GM18507 (cell line): ENCODE data around the gene YJEFN3.

Source experiments
- DNase-seq: peaks from one replicate; pipeline ENCODE4 v3.0.0; 2011; ENCODE audit warnings: low read depth; ENCODE audit not compliant: insufficient read length; ENCODE audit errors: extremely low spot score
- FAIRE-seq: peaks from 2 replicates; lab custom pipeline; 2011; peaks lifted over from hg19 to GRCh38; lab: Jason Lieb, UNC

Gene YJEFN3

DNA sequence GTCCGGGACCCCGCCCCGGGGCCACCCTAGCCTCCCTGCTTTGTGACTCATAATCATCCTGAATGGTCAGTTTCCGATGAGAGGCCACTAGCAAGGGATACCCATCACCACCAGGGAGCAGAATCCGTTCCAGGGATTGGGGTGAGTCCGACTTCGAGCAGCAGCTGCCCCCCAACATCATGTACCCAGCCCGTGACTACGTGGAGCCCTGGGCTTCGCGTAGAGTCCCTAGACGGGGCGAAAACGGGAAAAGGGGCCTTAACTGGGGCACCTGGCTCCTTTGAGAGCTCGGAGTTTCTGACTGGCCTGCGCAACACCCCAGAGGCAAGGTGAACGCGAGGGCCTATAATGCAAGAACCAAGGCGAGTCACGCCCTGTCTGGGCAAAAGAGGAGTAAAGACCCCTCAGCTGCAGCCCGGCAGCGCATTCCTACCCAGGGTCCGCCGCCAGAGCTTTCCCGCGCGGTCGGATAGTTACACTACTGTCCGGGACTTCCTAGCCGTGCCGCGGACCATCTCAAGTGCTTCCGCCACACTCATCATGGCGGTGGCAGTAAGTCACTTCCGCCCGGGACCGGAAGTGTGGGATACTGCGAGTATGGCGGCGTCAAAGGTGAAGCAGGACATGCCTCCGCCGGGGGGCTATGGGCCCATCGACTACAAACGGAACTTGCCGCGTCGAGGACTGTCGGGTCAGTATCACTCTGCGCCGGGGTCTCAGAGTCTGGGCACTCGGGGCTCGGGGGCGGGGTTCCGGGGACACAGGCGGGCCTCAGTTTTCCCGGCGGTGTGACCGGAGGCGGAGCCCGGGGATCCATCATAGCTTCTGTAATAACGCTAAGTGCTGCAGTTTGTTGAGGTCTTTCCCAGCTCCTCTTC is 12.8 kb upstream of the YJEFN3 start, which contains the start of gene NDUFA13:
Gene NDUFA13, plus strand, starts transcription at position 584 of the 878 bp plus-strand sequence. Its CDS starts 14 bp downstream, at position 598.
- DNase-seq (peak; percentile 93), FAIRE-seq (peak; percentile 93)

GRCh38 chr19:19517235-19517619 is 11.5 kb upstream of the YJEFN3 start:
- DNase-seq (no peak), FAIRE-seq (no peak)

GRCh38 chr19:19520989-19521388 is 7.7 kb upstream of the YJEFN3 start:
- FAIRE-seq (no peak), DNase-seq (no peak)

GRCh38 chr19:19523177-19523576 is 5.5 kb upstream of the YJEFN3 start:
- no peak for FAIRE-seq
- no peak for DNase-seq

DNA sequence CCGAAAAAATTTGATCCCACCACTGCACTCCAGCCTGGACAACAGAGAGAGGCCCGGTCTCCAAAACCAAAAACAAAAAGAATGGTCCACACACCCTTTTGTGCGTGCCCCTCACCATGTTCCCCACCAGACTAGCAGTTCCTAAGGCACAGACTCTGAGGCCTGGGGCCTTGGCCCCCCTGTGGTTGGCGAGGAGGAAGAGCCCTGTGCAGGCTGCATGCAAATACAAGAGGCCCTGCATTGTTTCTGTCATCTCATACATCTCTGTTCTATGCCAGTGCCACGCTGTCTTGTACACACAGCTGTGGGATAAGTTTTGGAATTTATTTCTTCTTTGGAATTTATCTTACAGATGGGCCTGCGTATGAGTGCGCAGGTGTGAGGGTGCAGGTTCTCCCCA is 4.7 kb upstream of the YJEFN3 start:
- FAIRE-seq (no peak), DNase-seq (no peak)

GRCh38 chr19:19525611-19526380 is 2.9 kb upstream of the YJEFN3 start:
- FAIRE-seq (no peak), DNase-seq (no peak)

DNA sequence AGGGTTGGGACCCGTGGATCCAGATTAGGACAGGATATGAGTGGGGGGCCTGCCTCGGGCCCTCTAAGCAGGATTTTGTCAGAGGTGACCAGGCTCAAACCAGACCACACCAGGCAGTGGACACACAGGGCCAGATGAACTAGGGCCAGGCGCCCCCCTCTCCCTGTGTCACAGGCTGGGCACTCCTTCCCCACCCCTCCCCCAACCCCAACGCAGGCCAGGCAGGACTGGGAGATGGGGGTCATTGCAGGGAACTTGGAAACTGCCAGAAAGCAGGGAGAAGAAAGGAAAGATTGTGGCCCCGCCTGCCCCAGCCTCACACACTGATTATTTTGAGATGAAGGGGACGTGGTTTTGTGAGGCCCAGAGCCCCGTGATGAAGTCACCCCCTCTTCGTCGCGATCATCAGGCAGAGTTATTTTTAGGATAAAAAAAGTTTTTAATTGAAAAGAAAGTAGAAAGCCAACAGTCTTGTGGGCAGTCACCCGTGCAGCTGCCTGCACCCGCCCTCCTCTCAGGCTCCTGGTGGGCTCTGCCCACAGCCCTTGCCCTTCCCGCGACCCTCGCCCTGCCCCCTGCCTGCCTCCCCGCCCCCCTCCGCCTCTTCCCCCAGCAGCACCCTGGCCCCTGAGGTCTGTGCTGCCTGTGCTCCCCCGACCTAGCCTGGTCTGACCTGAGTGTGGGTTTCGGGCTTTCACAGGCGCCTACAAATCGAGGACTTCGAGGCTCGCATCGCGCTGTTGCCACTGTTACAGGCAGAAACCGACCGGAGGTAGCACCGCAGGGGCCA is 1.9 kb upstream of the YJEFN3 start:
- DNase-seq (no peak), FAIRE-seq (no peak)

GRCh38 chr19:19527371-19527656 is 1.4 kb upstream of the YJEFN3 start:
- no peak for FAIRE-seq

GRCh38 chr19:19527674-19528625 is 761 bp upstream of the YJEFN3 start:
- DNase-seq (no peak), FAIRE-seq (no peak)

More at GRCh38 chr19:19527371-19527656, 1.4 kb upstream of the YJEFN3 start:
- no peak for DNase-seq

GRCh38 chr19:19529783-19530422 is 1.2 kb downstream of the YJEFN3 start:
- FAIRE-seq, result no peak
- DNase-seq, result no peak

DNA sequence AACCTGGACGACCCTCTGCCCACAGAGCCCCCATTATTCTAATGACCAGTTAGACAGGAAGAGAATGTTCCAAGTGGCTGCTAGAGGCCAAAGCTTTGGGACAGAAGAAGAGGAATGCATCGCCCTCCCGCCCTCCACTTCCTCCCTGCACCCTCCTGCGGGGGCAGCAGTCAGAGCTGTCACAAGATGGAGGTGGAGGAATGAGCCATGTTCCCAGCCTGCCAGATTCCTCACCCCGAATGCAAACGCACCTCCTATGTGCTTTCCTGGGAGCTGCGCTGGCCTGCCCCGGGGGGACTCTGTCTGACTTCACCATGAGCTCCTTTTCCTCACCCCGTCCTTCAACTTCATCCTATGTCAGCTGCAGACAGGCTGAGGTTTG is 1.7 kb downstream of the YJEFN3 start:
- DNase-seq (no peak), FAIRE-seq (no peak)

GRCh38 chr19:19530889-19531288 is 2.2 kb downstream of the YJEFN3 start:
- FAIRE-seq (no peak), DNase-seq (no peak)

DNA sequence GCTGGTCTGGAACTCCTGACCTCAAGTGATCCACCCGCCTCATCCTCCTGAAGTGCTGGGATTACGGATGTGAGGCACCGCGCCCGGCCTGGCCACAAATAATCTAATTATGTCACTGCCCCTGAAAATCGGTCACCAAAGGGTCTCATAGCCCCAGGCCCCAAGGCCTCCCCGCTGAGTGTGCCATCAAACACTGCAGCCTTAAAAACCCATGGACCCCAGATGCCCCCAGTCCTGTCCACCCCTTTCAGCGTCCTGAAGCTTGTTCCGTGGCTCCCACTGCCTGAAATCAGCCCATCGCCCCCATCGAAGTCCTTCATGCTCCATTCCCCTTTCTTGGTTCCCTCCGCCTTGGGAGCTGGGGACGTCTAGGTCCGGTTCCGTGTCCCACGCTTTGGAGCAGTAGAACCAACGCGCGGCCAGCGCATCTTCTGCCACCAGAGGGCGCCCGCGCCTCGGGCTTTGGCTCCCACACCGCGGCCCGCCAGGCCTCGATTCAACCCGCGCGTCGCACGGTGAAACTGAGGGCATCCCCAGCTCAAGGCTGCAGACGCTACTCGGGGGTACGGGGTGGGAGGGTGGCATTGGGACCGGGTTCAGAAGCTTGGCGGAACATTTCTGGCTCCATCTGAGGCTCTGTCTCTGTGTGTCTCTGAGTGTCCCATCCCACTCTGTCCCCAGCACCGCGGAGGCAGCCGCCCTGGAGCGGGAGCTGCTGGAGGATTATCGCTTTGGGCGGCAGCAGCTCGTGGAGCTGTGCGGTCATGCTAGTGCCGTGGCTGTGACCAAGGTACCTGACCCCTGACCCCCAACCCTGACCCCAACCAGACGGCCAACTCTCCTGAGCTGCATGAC is 3.5 kb downstream of the YJEFN3 start:
- FAIRE-seq (peak; percentile 80), DNase-seq (peak; percentile 70)

GRCh38 chr19:19532806-19533701 is 4.3 kb downstream of the YJEFN3 start:
- FAIRE-seq (no peak), DNase-seq (no peak)

DNA sequence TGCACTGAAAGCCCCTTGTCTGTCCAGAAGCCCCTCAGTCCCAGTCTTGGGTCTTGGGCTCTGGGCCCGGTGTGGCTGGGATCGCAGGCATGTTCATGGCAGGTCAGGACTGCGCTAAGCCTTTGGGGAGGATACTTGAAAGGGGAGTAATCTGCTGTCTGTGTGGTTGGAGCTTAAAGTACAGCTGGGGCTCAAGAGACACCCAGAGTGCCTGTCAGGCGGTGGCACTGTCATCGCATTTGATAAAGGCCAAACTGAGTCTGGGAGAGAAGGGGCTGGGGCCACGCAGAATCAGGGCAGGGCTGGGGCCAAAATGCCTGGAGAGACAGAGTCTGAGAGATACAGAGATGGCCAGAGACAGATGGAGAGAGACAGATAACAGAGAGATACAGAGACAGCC is 5.1 kb downstream of the YJEFN3 start:
- FAIRE-seq, result no peak
- no peak for DNase-seq

DNA sequence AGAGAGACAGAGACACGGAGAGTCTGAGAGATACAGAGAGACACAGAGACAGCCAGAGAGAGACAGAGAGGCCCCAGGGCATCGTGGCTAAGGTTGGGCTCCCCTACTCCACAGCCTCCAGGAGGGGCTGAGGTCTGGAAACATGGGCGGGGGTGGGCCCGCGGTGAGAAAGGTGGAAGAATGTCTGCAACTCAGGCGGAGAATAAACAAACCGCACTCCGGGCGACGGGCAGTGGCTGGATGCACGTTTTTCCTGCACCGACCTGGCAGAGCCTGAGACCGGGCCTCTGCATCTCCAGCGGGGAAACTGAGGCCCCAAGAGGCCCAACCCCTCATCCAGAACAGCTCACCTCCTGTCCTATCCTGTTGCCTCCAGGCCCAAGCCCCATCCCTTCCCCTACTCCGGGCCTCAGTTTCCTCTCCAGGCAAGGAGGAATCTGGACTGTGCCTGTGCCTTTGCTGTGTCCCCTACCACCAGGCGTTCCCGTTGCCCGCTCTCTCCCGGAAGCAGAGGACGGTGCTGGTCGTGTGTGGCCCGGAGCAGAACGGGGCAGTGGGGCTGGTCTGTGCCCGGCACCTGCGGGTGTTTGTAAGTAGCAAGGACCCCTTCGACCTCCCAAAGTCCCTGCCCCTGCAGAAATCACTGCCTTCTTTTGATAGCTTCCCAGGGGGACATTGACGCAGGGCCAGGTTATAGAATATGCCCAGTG is 6.0 kb downstream of the YJEFN3 start:
- FAIRE-seq (no peak), DNase-seq (no peak)
